Spleen (tissue), 11 donors: Measurements from ENCODE around the gene DNM2. TPM values are rescaled to one million over a fixed set of nuclear protein-coding genes. Genes with fewer than 3 reads are reported as not detected.
"Not testable (repeated sequence)": the region's sequence is repeated elsewhere in the genome, so short reads cannot be mapped to it uniquely, and the experiment has no call there.

Source experiments
- DNase-seq: peaks from one replicate; pipeline ENCODE4 v3.0.0-alpha.2; 2020
- H3K27ac ChIP-seq, 8 donors: fragments of 200-600 bp; sonication (generic) in 7 of 8; 1 replicate in 4 of 8; 2 replicates in 4 of 8; pipeline versions ENCODE4 v1.5.0 to v1.8.0; 2016 to 2021; ENCODE audit warnings: inconsistent platforms in 4 of 8, mild to moderate bottlenecking in 4 of 8, moderate library complexity in 1 of 8
- H3K27me3 ChIP-seq, 7 donors: fragments of 200-600 bp; sonication (generic) in 6 of 7; replicated peaks in 1 of 7; 1 replicate in 4 of 7; 2 replicates in 3 of 7; pipeline versions ENCODE4 v1.5.0 to v1.8.0; 2016 to 2021; ENCODE audit warnings: inconsistent platforms in 3 of 7, mild to moderate bottlenecking in 1 of 7
- H3K36me3 ChIP-seq, 6 donors: fragments of 200-600 bp; sonication (generic) in 5 of 6; 1 replicate in 4 of 6; 2 replicates in 2 of 6; pipeline versions ENCODE4 v1.5.0 to v1.8.0; 2016 to 2021; ENCODE audit warnings: inconsistent platforms in 2 of 6
- H3K4me1 ChIP-seq, 6 donors: fragments of 200-600 bp; sonication (generic) in 5 of 6; 1 replicate in 3 of 6; 2 replicates in 3 of 6; pipeline versions ENCODE4 v1.5.0 to v1.8.0; 2016 to 2021; ENCODE audit warnings: inconsistent platforms in 3 of 6
- H3K4me3 ChIP-seq, 8 donors: fragments of 200-600 bp; sonication (generic) in 7 of 8; 1 replicate in 4 of 8; 2 replicates in 4 of 8; pipeline versions ENCODE4 v1.5.0 to v1.8.0; 2016 to 2021; ENCODE audit warnings: inconsistent platforms in 4 of 8, mild to moderate bottlenecking in 4 of 8, moderate library complexity in 2 of 8
- H3K9me3 ChIP-seq, 8 donors: fragments of 200-600 bp; sonication (generic) in 7 of 8; 1 replicate in 4 of 8; 2 replicates in 4 of 8; pipeline versions ENCODE4 v1.5.0 to v1.8.0; 2016 to 2021; ENCODE audit warnings: inconsistent platforms in 4 of 8
- POLR2A ChIP-seq, 3 donors: fragments of 450-650 bp; IDR thresholded peaks; one replicate each; pipeline ENCODE4 v1.5.1; 2017; ENCODE audit warnings: antibody characterized with exemption in 3 of 3, mild to moderate bottlenecking in 1 of 3
- POLR2AphosphoS5 ChIP-seq, 3 donors: sonication (generic); formaldehyde crosslinking; IDR thresholded peaks; one replicate each; pipeline ENCODE4 v1.5.1; 2017; ENCODE audit warnings: antibody characterized with exemption in 3 of 3
- WGBS, 5 donors: extraction: QIAGEN DNeasy Blood & Tissue Kit in 3 of 5; methylation state at CpG; one replicate each; pipeline versions ENCODE4 v1.1.5 to v1.1.7; 2013 to 2018; 5-methylcytosine and 5-hydroxymethylcytosine counted together
- intact Hi-C: fragments of 100-400 bp; cut with DNase I; formaldehyde crosslinking; loops from one replicate; pipeline ENCODE4 v1.15.0; 2023; ENCODE audit warnings: low total_unique reads
- polyA plus RNA-seq, 3 donors: library from polyadenylated mRNA; stranded (reverse); fragments of 200-250 nt; gene quantifications; one replicate each; pipeline ENCODE4 v1.2.1, GENCODE V29; 2013
- total RNA-seq, 7 donors: library from RNA; depleted of rRNA in 3 of 7; stranded (reverse); fragments of >200 nt in 3 of 7; fragmentation: NEBNext Ultra II Directional in 4 of 7; extraction: Animal tissue kit (Norgen Biotek cat#: 25700) in 4 of 7; gene quantifications; one replicate each; pipeline versions ENCODE4 v1.1.0 to v1.2.1, GENCODE V29; 2016 to 2021
- TF ChIP-seq, protein P1 (sequence below), 11 experiments: fragments of 200-600 bp in 7 of 11; fragments of 450-650 bp in 4 of 11; sonication (generic) in 4 of 11; IDR thresholded peaks in 8 of 11; conservative IDR thresholded peaks in 3 of 11; 1 replicate in 7 of 11; 2 replicates in 4 of 11; pipeline versions ENCODE4 v1.4.0 to v1.8.0; 2016 to 2021; ENCODE audit warnings: antibody characterized with exemption in 11 of 11, inconsistent platforms in 4 of 11, mild to moderate bottlenecking in 1 of 11
- donor health status: healthy with polysubstance abuse.
- donor health status: DM: no; HTN: no; CAD: no; lungs with moderate emphysema.
- donor health status: DM: no; HTN: no; CAD: no.
- donor health status: Bipolar disorder and iron deficiency.
- donor health status: healthy.
- donor health status: DM: no; HTN: no; CAD: no.
- donor health status: DM: yes; HTN: yes; CAD: no.

Gene DNM2
- total and polyA plus RNA-seq, 10 donors, result 57.1 to 298 (median 193) TPM

DNA sequence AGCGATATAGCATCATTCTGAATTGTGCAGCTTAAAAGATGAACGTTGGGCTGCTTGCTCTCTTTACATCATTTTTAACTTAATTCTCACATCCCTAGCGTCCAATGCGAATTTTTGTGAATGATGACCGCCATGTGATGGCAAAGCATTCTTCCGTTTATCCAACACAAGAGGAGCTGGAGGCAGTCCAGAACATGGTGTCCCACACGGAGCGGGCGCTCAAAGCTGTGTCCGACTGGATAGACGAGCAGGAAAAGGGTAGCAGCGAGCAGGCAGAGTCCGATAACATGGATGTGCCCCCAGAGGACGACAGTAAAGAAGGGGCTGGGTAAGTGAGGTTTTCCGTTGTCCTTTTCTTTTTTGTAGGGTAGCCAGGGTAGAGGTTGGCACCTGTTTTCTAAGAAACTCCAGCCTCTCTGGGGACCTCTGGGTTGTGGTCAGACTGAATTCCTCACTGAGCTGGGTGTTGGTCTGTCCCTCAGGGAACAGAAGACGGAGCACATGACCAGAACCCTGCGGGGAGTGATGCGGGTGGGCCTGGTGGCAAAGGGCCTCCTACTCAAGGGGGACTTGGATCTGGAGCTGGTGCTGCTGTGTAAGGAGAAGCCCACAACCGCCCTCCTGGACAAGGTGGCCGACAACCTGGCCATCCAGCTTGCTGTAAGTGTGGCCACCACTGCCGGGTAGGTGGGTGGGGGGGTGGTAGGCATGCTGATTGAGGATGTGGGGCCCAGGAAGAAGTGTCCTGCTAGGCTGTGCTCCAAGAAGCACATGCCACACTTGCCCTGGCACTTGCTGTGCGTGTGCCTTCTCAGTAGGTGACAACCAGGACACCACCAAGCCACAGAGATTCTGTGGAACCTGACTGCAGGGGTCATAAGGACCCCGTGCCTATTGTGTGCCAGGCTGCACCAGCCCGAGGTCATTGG is 46.7 kb upstream of the DNM2 start:
- H3K9me3 ChIP-seq, result no peaks in the 10 kb centered on the region
- intact Hi-C loops, result no loop called here
- 83 to 91% (median 89%) methylated on average over 23 to 24 of the region's 24 CpGs for WGBS, 5 donors
- DNase-seq, result no peak
- no peak overlapping the region for H3K27ac ChIP-seq
- TF ChIP-seq POLR2AphosphoS5 (IDR thresholded peaks at IDR 0.05), result peak in 2 of 3 donors; percentile 22 to 50
- no peak for TF ChIP-seq POLR2A (IDR thresholded peaks at IDR 0.05)
- no peaks in the 10 kb centered on the region for H3K27me3 ChIP-seq
- no peak overlapping the region for H3K4me3 ChIP-seq
- peaks cover 0 to 89% (median 47%) of the 10 kb centered on the region in 6 donors for H3K36me3 ChIP-seq
- peaks cover 10 to 70% (median 51%) of the 10 kb centered on the region in 6 donors for H3K4me1 ChIP-seq

DNA sequence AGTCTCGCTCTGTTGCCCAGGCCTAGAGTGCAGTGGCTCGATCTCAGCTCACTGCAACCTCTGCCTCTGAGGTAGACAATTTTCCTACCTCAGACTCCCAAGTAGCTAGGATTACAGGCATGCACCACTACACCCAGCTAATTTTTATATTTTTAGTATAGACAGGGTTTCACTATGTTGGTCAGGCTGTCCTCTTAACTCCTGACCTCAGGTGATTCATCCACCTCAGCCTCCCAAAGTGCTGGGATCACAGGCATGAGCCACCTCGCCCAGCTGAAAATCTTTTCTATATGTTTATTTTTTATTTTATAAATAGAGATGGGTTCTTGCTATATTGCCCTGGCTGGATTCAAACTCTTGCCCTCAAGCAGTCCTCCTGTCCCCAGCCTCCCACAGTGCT is 46.0 kb upstream of the DNM2 start:
- H3K36me3 ChIP-seq, result peaks cover 0 to 89% (median 50%) of the 10 kb centered on the region in 6 donors
- DNase-seq, result not testable (repeated sequence)

DNA sequence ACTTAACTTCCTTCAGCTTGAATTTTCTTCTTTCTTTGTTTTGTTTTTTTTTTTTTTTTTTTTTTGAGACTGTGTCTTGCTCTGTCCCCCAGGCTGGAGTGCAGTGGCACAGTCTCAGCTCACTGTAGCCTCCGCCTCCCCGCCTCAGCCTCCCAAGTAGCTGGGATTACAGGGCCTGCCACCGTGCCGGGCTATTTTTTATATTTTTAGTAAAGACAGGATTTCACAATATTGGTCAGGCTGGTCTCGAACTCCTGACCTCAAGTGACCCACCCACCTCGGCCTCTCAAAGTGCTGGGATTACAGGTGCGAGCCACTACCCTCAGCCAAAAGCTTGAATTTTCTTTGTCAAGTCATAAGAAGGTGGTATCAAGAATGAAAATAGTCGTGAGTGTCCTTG is 42.7 kb upstream of the DNM2 start:
- intact Hi-C loops, H3K4me3 ChIP-seq, H3K9me3 ChIP-seq, DNase-seq, H3K27ac ChIP-seq, H3K27me3 ChIP-seq: not testable (repeated sequence)
- Histone ChIP-seq H3K36me3 (peaks cover 4 to 100% (median 80%) of the 10 kb centered on the region in 6 donors), H3K4me1 (peaks cover 0 to 29% (median 11%) of the 10 kb centered on the region in 6 donors)
- WGBS, 5 donors, result 84 to 88% (median 84%) methylated on average over 8 of the region's 8 CpGs

More for the DNA sequence above, 46.0 kb upstream of the DNM2 start:
- H3K4me3 ChIP-seq, H3K9me3 ChIP-seq, H3K27ac ChIP-seq, intact Hi-C loops, H3K27me3 ChIP-seq: not testable (repeated sequence)
- peaks cover 7 to 62% (median 43%) of the 10 kb centered on the region in 6 donors for H3K4me1 ChIP-seq
- 93 to 98% (median 93%) methylated on average over 3 of the region's 3 CpGs for WGBS, 5 donors

DNA sequence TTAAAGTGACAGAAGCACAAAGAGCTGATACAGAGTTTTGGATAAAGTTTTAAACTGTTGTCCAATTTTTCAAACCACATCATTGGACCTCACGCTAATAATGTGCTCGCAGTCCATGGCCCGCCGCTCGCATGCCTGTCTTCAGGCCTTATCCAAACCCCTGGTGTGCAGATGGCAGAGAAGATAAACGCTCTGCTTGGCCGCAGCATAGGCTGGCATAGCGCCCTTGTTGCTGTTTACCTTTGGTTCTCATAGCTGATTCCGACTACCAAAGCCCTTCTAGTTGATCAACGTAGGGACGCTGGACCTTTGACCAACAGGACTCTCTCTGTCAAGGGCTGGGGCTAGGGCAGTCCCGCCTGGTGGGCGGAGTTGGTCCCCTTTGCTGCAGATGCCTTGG is 40.1 kb upstream of the DNM2 start:
- intact Hi-C loops, result no loop called here
- 93 to 98% (median 96%) methylated on average over 13 of the region's 13 CpGs for WGBS, 5 donors
- Histone ChIP-seq H3K27ac (no peak overlapping the region), H3K36me3 (peaks cover 19 to 100% (median 84%) of the 10 kb centered on the region in 6 donors), H3K4me1 (peaks cover 0 to 5% (median 0%) of the 10 kb centered on the region in 6 donors), H3K9me3 (no peaks in the 10 kb centered on the region), H3K27me3 (no peaks in the 10 kb centered on the region), H3K4me3 (no peak overlapping the region)
- DNase-seq, result no peak
- TF ChIP-seq, protein P1, sequence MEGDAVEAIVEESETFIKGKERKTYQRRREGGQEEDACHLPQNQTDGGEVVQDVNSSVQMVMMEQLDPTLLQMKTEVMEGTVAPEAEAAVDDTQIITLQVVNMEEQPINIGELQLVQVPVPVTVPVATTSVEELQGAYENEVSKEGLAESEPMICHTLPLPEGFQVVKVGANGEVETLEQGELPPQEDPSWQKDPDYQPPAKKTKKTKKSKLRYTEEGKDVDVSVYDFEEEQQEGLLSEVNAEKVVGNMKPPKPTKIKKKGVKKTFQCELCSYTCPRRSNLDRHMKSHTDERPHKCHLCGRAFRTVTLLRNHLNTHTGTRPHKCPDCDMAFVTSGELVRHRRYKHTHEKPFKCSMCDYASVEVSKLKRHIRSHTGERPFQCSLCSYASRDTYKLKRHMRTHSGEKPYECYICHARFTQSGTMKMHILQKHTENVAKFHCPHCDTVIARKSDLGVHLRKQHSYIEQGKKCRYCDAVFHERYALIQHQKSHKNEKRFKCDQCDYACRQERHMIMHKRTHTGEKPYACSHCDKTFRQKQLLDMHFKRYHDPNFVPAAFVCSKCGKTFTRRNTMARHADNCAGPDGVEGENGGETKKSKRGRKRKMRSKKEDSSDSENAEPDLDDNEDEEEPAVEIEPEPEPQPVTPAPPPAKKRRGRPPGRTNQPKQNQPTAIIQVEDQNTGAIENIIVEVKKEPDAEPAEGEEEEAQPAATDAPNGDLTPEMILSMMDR (IDR thresholded peaks at IDR 0.05 in 8 of 11, conservative IDR thresholded peaks at IDR 0.05 in 3 of 11), result no peak
- peak in 2 of 3 donors; percentile 9 to 17 for TF ChIP-seq POLR2AphosphoS5 (IDR thresholded peaks at IDR 0.05)

DNA sequence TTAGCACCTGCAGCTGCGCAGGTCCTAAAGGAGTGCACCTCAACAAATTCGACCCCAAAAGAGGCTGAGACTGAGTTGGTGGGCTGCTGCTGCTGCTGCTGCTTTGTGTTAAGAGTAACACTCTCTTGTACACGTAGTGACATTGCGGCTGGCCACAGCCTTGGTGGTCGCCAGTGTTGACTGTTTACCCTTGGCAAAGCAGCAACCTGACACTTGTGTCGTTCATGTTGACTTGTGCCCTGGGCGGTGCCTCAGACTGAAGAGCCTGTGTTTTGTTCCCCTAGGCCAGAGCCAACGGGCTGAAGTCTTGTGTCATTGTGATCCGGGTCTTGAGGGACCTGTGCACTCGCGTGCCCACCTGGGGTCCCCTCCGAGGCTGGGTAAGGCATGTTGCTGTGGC is 39.1 kb upstream of the DNM2 start:
- no peaks in the 10 kb centered on the region for H3K27me3 ChIP-seq
- H3K36me3 ChIP-seq, result peaks cover 22 to 100% (median 84%) of the 10 kb centered on the region in 6 donors
- H3K27ac ChIP-seq, result no peak overlapping the region
- no peak overlapping the region for H3K4me3 ChIP-seq
- 93 to 96% (median 94%) methylated on average over 6 to 12 of the region's 12 CpGs for whole genome bisulfite sequencing, 5 donors
- no peak for DNase-seq
- intact Hi-C loops, result no loop called here
- H3K4me1 ChIP-seq, result no peaks in the 10 kb centered on the region
- TF ChIP-seq POLR2AphosphoS5 (IDR thresholded peaks at IDR 0.05) (no peak), POLR2A (IDR thresholded peaks at IDR 0.05) (no peak)
- TF ChIP-seq, protein P1 (IDR thresholded peaks at IDR 0.05 in 8 of 11, conservative IDR thresholded peaks at IDR 0.05 in 3 of 11), result no peak
- no peaks in the 10 kb centered on the region for H3K9me3 ChIP-seq
